K562 (cell line): Measurements from ENCODE around the gene PCDHGA5. TPM values are rescaled to one million over a fixed set of nuclear protein-coding genes. Genes with fewer than 3 reads are reported as not detected.

Source experiments
- ATAC-seq: fragments of 200-7000 bp; cut with Tn5 transposase; 3 replicates; pipeline ENCODE4 v1.9.1; 2020; ENCODE audit warnings: moderate library complexity
- BruUV-seq: library from RNA; stranded (reverse); fragments of 400-500 nt; replicated peaks from 2 replicates; lab custom pipeline; 2021; lab: Mats Ljungman, UMichigan
- CTCF ChIA-PET: fragments of 300-600 bp; formaldehyde crosslinking; extraction: SDS; loops from one replicate; lab custom pipeline; 2021; ENCODE audit warnings: low intra/inter-chr PET ratio; lab: Yijun Ruan, JAX
- POLR2A ChIA-PET: fragments of 300-600, 350-650 bp; sonication (Branson Sonifier 250); formaldehyde crosslinking; extraction: SDS; loops from one replicate; lab custom pipeline; 2021; ENCODE audit warnings: antibody characterized with exemption, inconsistent platforms; lab: Yijun Ruan, JAX
- DNase-seq, 4 experiments: peaks; one replicate each; pipeline versions ENCODE4 v3.0.0 to v3.0.0-alpha.2; 2011 to 2018; ENCODE audit warnings: low spot score in 3 of 4, mixed read lengths in 3 of 4; ENCODE audit errors: extremely low read depth in 1 of 4
- FAIRE-seq: peaks from 2 replicates; lab custom pipeline; 2011; peaks lifted over from hg19 to GRCh38; lab: Jason Lieb, UNC
- H2AFZ ChIP-seq: 2 replicates; pipeline ENCODE4 v1.6.0; 2011; ENCODE audit warnings: low read depth, low read length, control low read depth, inconsistent platforms
- H3K27ac ChIP-seq: fragments of 200-600 bp; 3 replicates; pipeline ENCODE4 v1.8.0; 2011; ENCODE audit warnings: low read depth, mild to moderate bottlenecking, control low read depth, inconsistent platforms, low read length, moderate library complexity, mixed read lengths; ENCODE audit errors: extremely low read depth
- H3K27me3 ChIP-seq, 2 experiments: fragments of 300-600 bp in 1 of 2; 2 replicates in 1 of 2; 3 replicates in 1 of 2; pipeline versions ENCODE4 v1.6.0 to v1.8.0; 2011; ENCODE audit warnings: inconsistent platforms in 2 of 2, low read length in 2 of 2, mild to moderate bottlenecking in 1 of 2, mixed read lengths in 1 of 2, moderate library complexity in 1 of 2; ENCODE audit not compliant: control insufficient read depth in 2 of 2, insufficient read depth in 2 of 2
- H3K36me3 ChIP-seq: fragments of 300-600 bp; 3 replicates; pipeline ENCODE4 v1.8.0; 2011; ENCODE audit warnings: mild to moderate bottlenecking, low read length, inconsistent platforms; ENCODE audit not compliant: control insufficient read depth, insufficient read depth
- H3K4me1 ChIP-seq, 2 experiments: fragments of 200-600 bp in 1 of 2; replicated peaks in 1 of 2; 2 replicates in 1 of 2; 3 replicates in 1 of 2; pipeline versions ENCODE4 v1.5.1 to v1.8.0; 2011; ENCODE audit warnings: inconsistent platforms in 2 of 2, low read length in 2 of 2, mild to moderate bottlenecking in 1 of 2, mixed read lengths in 1 of 2, moderate library complexity in 1 of 2; ENCODE audit not compliant: control insufficient read depth in 2 of 2, insufficient read depth in 2 of 2
- H3K4me2 ChIP-seq: 2 replicates; pipeline ENCODE4 v1.6.1; 2011; ENCODE audit warnings: low read length, control low read depth, inconsistent platforms, mixed read lengths; ENCODE audit not compliant: insufficient read depth
- H3K4me3 ChIP-seq: fragments of 200-600 bp; sonication (generic), shearing (Covaris generic); 2 replicates; pipeline ENCODE4 v1.5.1; 2016; ENCODE audit warnings: control low read depth, inconsistent platforms
- H3K79me2 ChIP-seq: fragments of 200-600 bp; 3 replicates; pipeline ENCODE4 v1.8.0; 2011; ENCODE audit warnings: low read length, inconsistent platforms; ENCODE audit not compliant: control insufficient read depth, insufficient read depth
- H3K9ac ChIP-seq, 2 experiments: 2 replicates each; pipeline versions ENCODE4 v1.6.0 to v1.6.1; 2011; ENCODE audit warnings: low read depth in 2 of 2, low read length in 2 of 2, control low read depth in 1 of 2, inconsistent platforms in 1 of 2, mild to moderate bottlenecking in 1 of 2, mixed read lengths in 1 of 2; ENCODE audit not compliant: insufficient read depth in 1 of 2
- H3K9me1 ChIP-seq: one replicate; pipeline ENCODE4 v1.6.0; 2011; ENCODE audit warnings: inconsistent platforms, mild to moderate bottlenecking, low read length, moderate library complexity; ENCODE audit not compliant: control insufficient read depth, insufficient read depth
- H3K9me3 ChIP-seq: replicated peaks from 2 replicates; pipeline ENCODE4 v1.5.1; 2011; ENCODE audit warnings: low read depth, low read length, inconsistent platforms; ENCODE audit not compliant: control insufficient read depth, insufficient read depth
- H4K20me1 ChIP-seq: replicated peaks from 2 replicates; pipeline ENCODE4 v1.6.1; 2011; ENCODE audit warnings: low read length, inconsistent platforms, mixed read lengths; ENCODE audit not compliant: control insufficient read depth, insufficient read depth
- HLTF ChIP-seq: fragments of 450-650 bp; IDR thresholded peaks from 2 replicates; pipeline ENCODE4 v1.6.1; 2016
- RAD21 ChIP-seq, 2 experiments: fragments of 250-450 bp in 1 of 2; fragments of 450-650 bp in 1 of 2; sonication (Bioruptor Pico) in 1 of 2; formaldehyde crosslinking in 1 of 2; IDR thresholded peaks in 1 of 2; conservative IDR thresholded peaks in 1 of 2; 2 replicates each; pipeline versions ENCODE4 v1.4.0 to v1.8.0; 2020 to 2022; ENCODE audit warnings: mild to moderate bottlenecking in 2 of 2, moderate library complexity in 1 of 2
- SMC3 ChIP-seq: conservative IDR thresholded peaks from 2 replicates; pipeline ENCODE4 v1.6.1; 2011; ENCODE audit warnings: low read depth, low read length, improper control_type of control experiment; ENCODE audit not compliant: insufficient read depth
- SRF ChIP-seq, 2 experiments: fragments of 250-450, 450-650 bp in 1 of 2; sonication (Bioruptor Pico) in 1 of 2; sonication (generic) in 1 of 2; formaldehyde crosslinking; IDR thresholded peaks; 2 replicates each; pipeline versions ENCODE4 v1.5.0 to v1.5.1; 2020 to 2022; ENCODE audit warnings: mild to moderate bottlenecking in 1 of 2, missing genetic modification reagents in 1 of 2
- ZNF431 ChIP-seq: sonication (generic); formaldehyde crosslinking; IDR thresholded peaks from 2 replicates; pipeline ENCODE4 v1.8.0; 2022; ENCODE audit warnings: mild to moderate bottlenecking, missing genetic modification reagents
- ZSCAN29 ChIP-seq: fragments of 450-650 bp; IDR thresholded peaks from 2 replicates; pipeline ENCODE4 v1.6.1; 2017
- WGBS: fragments of 100-300 bp; shearing (Covaris generic); methylation state at CpG from one replicate; pipeline ENCODE4 v1.1.6; 2016; ENCODE audit warnings: low coverage, mixed read lengths; ENCODE audit not compliant: insufficient coverage; ENCODE audit errors: missing lambda C conversion rate; 5-methylcytosine and 5-hydroxymethylcytosine counted together
- in situ Hi-C: fragments of 300-500 bp; cut with MboI; formaldehyde crosslinking; loops from 4 replicates; pipeline ENCODE4 v1.15.0; 2018; ENCODE audit warnings: inconsistent platforms, mixed read lengths
- intact Hi-C: fragments of 100-400 bp; cut with micrococcal nuclease; formaldehyde crosslinking; loops from 2 replicates; pipeline ENCODE4 v1.14.2; 2022
- polyA plus RNA-seq, 8 experiments: library from polyadenylated mRNA; depleted of rRNA in 4 of 8; stranded (reverse) in 5 of 8; unstranded in 3 of 8; fragments of >200 nt; fragmentation: Nextera tagmentation in 2 of 8; fragmentation: Illumina TruSeq in 1 of 8; extraction: Ambion mirVana in 2 of 8; extraction: Trizol in 1 of 8; gene quantifications; 2 replicates each; pipeline versions ENCODE4 v1.2.1 to v1.2.3, GENCODE V29; 2011 to 2014; ENCODE audit warnings: inconsistent platforms in 1 of 8, missing spikeins in 1 of 8
- total RNA-seq, 7 experiments: library from RNA; depleted of rRNA in 6 of 7; stranded (reverse); fragments of >200 nt in 6 of 7; fragmentation: Illumina TruSeq in 2 of 7; extraction: Trizol in 2 of 7; gene quantifications; 2 replicates each; pipeline versions ENCODE4 v1.2.1 to v1.2.3, GENCODE V29; 2011 to 2021; ENCODE audit warnings: low replicate concordance in 1 of 7
- TF ChIP-seq, protein P1 (sequence below), 2 experiments: fragments of 450-650 bp; formaldehyde crosslinking in 1 of 2; IDR thresholded peaks; 2 replicates each; pipeline versions ENCODE4 v1.4.0 to v1.6.1; 2014 to 2020; ENCODE audit warnings: mild to moderate bottlenecking in 2 of 2, borderline replicate concordance in 1 of 2, low read depth in 1 of 2
- TF ChIP-seq, protein P2 (sequence below), 3 experiments: IDR thresholded peaks in 2 of 3; conservative IDR thresholded peaks in 1 of 3; 2 replicates each; pipeline ENCODE4 v1.5.1; 2011 to 2012; ENCODE audit warnings: low read length in 3 of 3, mild to moderate bottlenecking in 3 of 3, control low read depth in 2 of 3, improper control_type of control experiment in 1 of 3, inconsistent platforms in 1 of 3, low read depth in 1 of 3, mixed read lengths in 1 of 3, moderate library complexity in 1 of 3; ENCODE audit not compliant: insufficient read depth in 2 of 3

PCDHGA5 gene
- total and polyA plus RNA-seq, 9 of the 15 experiments (the other 6 are each of a cell fraction or from before 2014, with no cell fraction given), result 0.01 to 0.18 (median 0.12) TPM; not detected in 1

DNA sequence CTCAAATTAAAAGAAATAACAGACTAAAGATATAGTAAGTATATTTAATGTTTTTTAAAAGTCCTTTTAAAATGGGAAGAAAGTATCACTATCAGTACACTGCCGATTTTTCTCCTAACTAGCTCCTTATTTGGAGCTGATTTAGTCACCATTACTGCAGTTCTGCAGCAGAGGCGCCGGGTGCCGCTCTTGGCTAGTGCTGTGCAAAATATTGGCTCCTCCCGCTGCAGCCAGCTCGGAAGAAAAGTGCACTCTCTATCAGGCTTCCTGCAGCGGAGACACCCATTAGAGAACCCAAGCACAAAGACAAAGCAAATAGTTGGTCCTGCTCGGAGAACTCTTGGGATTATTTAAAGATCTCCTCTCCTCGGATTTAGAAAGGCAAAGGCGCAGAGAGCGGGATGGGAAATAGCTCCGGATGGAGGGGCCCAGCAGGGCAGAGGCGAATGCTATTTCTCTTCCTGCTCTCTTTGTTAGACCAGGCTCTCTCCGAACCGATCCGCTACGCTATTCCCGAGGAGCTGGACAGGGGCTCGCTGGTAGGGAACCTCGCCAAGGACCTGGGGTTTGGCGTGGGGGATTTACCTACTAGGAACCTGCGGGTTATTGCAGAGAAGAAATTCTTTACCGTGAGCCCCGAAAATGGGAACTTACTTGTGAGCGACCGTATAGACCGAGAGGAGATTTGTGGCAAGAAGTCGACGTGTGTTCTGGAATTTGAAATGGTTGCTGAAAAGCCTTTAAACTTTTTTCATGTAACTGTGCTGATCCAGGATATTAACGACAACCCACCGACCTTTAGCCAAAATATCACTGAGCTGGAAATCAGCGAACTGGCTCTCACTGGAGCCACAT is 6.3 kb downstream of the PCDHGA5 start, which contains the start of gene PCDHGB3:
Gene PCDHGB3, plus strand, starts transcription at position 249 of the 855 bp plus-strand sequence. Its CDS starts 153 bp downstream, at position 402.
- Histone ChIP-seq H3K36me3 (no peaks in the 10 kb centered on the region), H3K9me1 (no peaks in the 10 kb centered on the region), H3K27me3 (peaks cover 15 to 47% of the 10 kb centered on the region in 2 experiments), H3K9me3 (no peaks in the 10 kb centered on the region), H3K79me2 (no peaks in the 10 kb centered on the region), H3K4me1 (peaks cover 0 to 14% of the 10 kb centered on the region in 2 experiments; a peak in 1 of 5 replicates), H4K20me1 (no peaks in the 10 kb centered on the region), H3K9ac (no peak within 1 kb of the TSS), H3K4me2 (no peak within 1 kb of the TSS; the same call in none of the 2 replicates), H3K4me3 (peak within 1 kb of the TSS; percentile 27), H3K27ac (no peak within 1 kb of the TSS), H2AFZ (peak within 1 kb of the TSS; percentile 62; the same call in 1 of the 2 replicates)
- FAIRE-seq (peak; percentile 67), ATAC-seq (peak; percentile 98), DNase-seq (peak in 3 of 4 experiments; percentile 21 to 56 (median 42))
- ChIA-PET CTCF (interaction anchor here (0.5 to 0.8 kb wide), 3 partner anchors 154 to 773 kb away, joined by 3 to 5 read pairs (median 4); no protein-coding TSS in a partner anchor), POLR2A (interaction anchor here (0.6 to 1.2 kb wide), 4 partner anchors 21 to 188 kb away, joined by 3 to 4 read pairs (median 4); partner anchors contain the start of gene TAF7)
- no TSS peak for BruUV-seq
- WGBS, result 2% methylated on average over 32 of the region's 32 CpGs
- in situ Hi-C loops (no loop called here), intact Hi-C loops (loop anchor here (5.0 kb wide), 1 partner anchor 43 kb away; no protein-coding TSS in a partner anchor)
- TF ChIP-seq ZNF431 (CRISPR knock-in tag), result no peak
- peak; percentile 40; the same call in 1 of the 2 replicates for TF ChIP-seq SMC3
- TF ChIP-seq, protein P1, sequence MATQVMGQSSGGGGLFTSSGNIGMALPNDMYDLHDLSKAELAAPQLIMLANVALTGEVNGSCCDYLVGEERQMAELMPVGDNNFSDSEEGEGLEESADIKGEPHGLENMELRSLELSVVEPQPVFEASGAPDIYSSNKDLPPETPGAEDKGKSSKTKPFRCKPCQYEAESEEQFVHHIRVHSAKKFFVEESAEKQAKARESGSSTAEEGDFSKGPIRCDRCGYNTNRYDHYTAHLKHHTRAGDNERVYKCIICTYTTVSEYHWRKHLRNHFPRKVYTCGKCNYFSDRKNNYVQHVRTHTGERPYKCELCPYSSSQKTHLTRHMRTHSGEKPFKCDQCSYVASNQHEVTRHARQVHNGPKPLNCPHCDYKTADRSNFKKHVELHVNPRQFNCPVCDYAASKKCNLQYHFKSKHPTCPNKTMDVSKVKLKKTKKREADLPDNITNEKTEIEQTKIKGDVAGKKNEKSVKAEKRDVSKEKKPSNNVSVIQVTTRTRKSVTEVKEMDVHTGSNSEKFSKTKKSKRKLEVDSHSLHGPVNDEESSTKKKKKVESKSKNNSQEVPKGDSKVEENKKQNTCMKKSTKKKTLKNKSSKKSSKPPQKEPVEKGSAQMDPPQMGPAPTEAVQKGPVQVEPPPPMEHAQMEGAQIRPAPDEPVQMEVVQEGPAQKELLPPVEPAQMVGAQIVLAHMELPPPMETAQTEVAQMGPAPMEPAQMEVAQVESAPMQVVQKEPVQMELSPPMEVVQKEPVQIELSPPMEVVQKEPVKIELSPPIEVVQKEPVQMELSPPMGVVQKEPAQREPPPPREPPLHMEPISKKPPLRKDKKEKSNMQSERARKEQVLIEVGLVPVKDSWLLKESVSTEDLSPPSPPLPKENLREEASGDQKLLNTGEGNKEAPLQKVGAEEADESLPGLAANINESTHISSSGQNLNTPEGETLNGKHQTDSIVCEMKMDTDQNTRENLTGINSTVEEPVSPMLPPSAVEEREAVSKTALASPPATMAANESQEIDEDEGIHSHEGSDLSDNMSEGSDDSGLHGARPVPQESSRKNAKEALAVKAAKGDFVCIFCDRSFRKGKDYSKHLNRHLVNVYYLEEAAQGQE (IDR thresholded peaks at IDR 0.05; ENCODE audit: borderline replicate concordance), result peak; percentile 19; the same call in 1 of the 2 replicates
- TF ChIP-seq, protein P1 (CRISPR knock-in tag; IDR thresholded peaks at IDR 0.05; ENCODE audit: low read depth), result no peak
- peak; percentile 69 for TF ChIP-seq ZSCAN29
- TF ChIP-seq RAD21 (CRISPR knock-in tag; conservative IDR thresholded peaks at IDR 0.05 in 1 of 2, IDR thresholded peaks at IDR 0.05 in 1 of 2), result peak; percentile 48 to 55
- TF ChIP-seq HLTF, result no peak
- peak in 1 of 2 experiments; percentile 72; a peak in 1 of 4 replicates for TF ChIP-seq SRF (CRISPR knock-in tag; IDR thresholded peaks at IDR 0.05)
- TF ChIP-seq, protein P2, sequence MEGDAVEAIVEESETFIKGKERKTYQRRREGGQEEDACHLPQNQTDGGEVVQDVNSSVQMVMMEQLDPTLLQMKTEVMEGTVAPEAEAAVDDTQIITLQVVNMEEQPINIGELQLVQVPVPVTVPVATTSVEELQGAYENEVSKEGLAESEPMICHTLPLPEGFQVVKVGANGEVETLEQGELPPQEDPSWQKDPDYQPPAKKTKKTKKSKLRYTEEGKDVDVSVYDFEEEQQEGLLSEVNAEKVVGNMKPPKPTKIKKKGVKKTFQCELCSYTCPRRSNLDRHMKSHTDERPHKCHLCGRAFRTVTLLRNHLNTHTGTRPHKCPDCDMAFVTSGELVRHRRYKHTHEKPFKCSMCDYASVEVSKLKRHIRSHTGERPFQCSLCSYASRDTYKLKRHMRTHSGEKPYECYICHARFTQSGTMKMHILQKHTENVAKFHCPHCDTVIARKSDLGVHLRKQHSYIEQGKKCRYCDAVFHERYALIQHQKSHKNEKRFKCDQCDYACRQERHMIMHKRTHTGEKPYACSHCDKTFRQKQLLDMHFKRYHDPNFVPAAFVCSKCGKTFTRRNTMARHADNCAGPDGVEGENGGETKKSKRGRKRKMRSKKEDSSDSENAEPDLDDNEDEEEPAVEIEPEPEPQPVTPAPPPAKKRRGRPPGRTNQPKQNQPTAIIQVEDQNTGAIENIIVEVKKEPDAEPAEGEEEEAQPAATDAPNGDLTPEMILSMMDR (IDR thresholded peaks at IDR 0.05 in 2 of 3, conservative IDR thresholded peaks at IDR 0.05 in 1 of 3; ENCODE audit: insufficient read depth in 2 of 3, low read depth in 1 of 3, low read length in 3 of 3), result peak; percentile 64 to 70 (median 67)
